ENCODE measurements around the gene CDON.

- no peak for TF ChIP-seq POLR2A (IDR thresholded peaks at IDR 0.05)
- TF ChIP-seq CTCF (IDR thresholded peaks at IDR 0.05): no peak
- no peak for TF ChIP-seq POLR2AphosphoS5 (IDR thresholded peaks at IDR 0.05)
- TF ChIP-seq EP300 (IDR thresholded peaks at IDR 0.05): no peak
These were observed 124.2 kb downstream of the CDON start for GRCh38 chr11:125938418-125938817.
